ENCODE results near the gene EXOC2. TPM values are rescaled to one million over a fixed set of nuclear protein-coding genes. Genes with fewer than 3 reads are reported as not detected.
"Not testable (repeated sequence)": the region's sequence is repeated elsewhere in the genome, so short reads cannot be mapped to it uniquely, and the experiment has no call there.

Gene EXOC2
- total RNA-seq, 1 donor from 2014 or later, result 30.0 TPM

DNA sequence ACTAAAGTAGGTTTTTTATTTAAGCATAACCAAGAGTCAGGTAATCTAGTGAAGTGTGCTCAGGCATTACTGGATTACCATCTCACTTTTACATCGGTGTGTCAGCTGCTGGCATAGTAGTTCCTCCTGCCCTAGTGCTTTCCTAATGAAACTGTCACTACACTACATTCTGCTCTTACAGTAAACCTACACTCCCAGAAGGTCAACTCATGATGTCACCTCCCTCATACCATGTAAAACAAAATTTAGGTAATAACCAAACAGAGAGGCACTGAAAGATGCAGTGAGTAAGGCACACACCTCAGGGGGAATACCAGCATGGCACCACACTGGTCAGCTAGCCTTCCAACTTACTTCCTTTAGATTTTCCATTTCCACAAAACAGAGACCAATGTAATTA is 59.3 kb downstream of the EXOC2 start:
- no peak for DNase-seq (ENCODE audit: low read depth)

DNA sequence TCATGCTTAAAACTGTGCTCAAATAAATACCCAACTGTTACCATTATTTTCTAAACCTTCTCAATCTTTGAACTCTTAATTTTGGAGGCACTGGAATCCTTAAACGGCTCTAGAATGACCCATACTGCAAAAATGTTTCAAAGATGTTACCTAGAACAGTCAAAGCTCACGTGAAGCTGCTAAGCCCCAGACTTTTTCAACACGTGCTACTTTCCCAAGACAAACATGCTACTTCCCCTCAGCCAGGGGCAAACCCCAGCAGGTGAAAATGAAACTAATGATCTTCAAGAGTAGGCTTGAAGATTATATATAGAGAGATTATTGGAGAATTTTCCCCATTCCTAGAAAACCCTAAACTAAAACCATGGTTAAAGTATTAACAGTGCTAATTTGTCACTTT is 64.2 kb downstream of the EXOC2 start:
- no peak for DNase-seq (ENCODE audit: low read depth)

DNA sequence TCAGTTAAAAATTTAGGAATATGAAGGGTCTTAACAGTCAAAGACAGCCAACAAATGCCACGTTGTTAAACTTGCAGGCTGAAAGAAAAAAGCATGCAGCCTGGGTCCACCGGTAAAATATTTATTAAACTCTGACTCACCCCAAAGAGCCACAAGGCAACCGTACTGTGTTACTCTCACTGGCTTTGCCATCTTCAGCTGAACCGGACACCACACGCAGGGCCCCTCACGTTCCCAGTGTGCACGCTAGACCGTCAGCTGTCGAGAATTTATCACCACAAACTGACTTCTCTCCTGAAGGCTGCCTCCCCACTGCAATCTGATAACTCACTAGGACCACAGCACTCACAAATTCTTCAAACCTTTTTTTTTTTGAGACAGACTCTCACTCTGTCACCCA is 66.7 kb downstream of the EXOC2 start:
- DNase-seq (ENCODE audit: low read depth), result peak; percentile 98

DNA sequence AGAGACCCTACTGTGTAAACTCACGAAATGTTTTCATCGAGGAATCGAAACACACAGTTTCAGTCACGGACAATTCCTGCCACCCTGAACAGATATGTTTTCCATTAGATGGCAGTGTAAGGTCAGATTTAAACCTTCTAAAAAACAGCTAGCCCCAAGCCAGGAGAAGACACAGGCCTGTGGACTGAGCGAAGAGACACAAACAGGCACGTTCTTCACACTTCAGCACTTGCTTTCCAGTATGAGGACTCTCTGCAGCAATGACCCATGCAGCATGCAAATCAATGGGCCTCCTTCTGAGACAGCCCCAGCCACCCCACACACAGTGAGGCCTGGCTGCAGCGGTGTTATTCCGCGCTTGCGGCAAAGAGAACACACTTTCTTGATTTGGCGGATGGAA is 68.0 kb downstream of the EXOC2 start:
- DNase-seq (ENCODE audit: low read depth), result peak; percentile 65

DNA sequence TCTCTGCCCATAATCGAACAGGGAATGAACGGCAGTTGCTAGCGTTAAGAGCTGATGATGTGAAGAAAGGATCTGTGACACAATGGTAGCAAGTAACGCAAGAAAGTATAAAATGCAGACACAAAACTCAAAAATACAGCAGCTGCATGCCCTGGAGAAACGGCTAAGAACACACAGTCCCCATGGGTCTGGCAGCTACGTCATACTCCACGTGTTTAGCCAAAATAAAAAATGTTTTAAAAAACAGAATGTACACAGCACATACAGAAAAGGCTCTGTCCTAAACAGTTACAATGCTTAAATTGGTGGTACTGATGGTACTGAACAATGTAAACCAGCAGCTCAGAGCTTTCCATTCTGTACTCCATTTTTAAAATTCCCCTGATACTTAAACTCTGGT is 70.5 kb downstream of the EXOC2 start:
- DNase-seq (ENCODE audit: low read depth), result no peak

DNA sequence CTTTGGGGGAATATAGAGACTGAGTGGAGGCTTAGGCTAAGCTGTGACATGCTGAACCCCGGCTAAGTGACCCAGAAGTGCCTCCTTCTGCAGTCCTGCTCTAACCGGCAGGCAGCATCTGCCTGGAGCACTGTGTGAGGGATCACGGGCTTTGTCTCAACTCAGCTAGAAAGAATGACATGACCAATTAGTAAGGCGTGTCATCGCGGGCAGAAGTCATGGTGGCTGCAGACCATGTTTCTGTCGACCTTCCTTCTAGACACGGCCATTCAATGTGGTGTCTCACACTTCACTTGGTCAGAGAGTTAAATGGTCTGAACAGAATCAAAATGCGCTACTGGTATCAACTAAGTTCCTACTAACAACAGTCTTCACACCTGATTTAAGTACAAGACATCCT is 71.0 kb downstream of the EXOC2 start:
- DNase-seq (ENCODE audit: low read depth), result no peak

DNA sequence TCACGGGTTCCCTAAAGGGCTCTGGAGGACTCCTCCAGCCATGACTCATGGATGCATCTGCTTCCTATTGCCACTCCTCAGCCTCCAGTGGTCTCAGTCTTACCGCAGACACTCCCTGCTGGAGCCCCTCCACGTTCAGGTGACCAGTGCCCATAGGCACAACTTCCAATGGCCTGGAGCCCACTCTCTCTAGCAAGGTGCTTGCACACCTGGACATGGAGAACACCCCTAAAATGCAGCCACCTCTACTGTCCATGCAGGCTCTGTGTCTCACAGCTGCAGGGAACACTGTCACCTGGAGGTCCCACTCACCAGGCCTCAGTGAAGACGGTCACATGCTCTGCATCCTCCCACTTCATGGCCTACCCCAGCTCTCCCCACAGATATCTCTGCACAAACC is 72.0 kb downstream of the EXOC2 start:
- no peak for DNase-seq (ENCODE audit: low read depth)

DNA sequence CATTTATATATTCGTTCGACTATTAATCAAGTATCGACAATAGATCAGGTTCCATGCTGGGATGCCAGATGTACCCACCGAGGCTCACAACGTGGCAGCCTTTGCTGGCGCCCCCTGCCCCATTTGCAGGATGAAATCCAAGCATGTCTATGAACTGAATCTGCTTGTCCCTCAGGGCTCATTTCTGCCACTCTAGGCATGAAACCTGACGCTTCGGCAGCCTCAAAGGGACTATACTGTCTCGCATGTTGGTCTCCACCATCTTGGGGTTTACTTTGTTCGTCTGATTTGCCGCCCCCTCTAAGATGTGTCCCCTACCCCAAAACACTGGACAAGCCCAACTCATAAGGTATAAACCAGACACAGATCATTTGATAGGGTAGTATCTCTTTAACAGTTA is 72.8 kb downstream of the EXOC2 start:
- no peak for DNase-seq (ENCODE audit: low read depth)

DNA sequence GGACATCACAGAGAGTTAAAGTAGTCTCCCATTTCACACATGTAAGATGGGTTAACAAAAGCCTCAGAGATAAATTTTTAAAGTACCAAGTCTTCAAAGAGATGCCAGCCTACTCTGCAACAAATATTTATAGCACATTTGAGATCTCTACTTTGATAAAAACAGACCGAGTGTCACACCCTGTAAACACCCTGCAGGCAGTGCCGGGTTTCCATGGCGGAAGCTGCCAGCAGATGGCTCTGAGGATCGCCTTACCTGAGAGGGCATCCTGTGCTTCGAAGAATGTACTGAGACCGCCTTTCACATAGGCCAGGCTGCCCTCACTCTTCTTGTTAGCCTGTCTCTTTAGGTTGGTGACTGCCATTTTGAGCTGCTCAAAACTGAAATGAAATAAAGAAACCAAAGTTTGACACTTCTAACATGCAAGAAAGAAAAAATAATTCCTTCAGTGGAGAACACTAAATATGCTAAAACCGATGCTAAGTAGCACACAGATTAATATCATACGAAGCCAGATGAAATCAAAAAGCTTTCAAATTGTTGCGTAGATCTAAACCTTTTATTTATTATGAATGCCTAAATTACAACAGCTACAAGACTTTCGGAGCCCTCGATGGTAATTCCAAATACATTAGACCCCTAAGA is 75.4 kb downstream of the EXOC2 start:
- DNase-seq (ENCODE audit: low read depth), result peak; percentile 30

DNA sequence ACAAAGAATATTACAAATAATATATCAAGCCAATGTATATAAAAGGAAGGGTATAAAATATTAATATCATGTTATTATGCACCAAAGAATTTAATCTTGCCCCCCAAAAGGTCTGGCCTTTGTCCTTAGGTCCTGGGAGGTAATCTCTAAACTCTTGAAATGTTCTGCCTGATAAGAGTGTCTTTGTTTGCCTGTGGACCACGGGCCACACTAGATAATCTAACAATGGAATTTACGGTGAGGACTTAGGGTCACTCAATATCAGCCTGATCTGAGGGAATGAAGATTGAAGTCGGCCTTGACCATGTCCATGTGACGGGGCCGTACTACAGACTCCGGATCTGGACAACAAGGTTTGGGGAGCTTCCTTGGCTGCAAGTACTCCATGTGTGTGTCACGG is 79.0 kb downstream of the EXOC2 start:
- no peak for DNase-seq (ENCODE audit: low read depth)

DNA sequence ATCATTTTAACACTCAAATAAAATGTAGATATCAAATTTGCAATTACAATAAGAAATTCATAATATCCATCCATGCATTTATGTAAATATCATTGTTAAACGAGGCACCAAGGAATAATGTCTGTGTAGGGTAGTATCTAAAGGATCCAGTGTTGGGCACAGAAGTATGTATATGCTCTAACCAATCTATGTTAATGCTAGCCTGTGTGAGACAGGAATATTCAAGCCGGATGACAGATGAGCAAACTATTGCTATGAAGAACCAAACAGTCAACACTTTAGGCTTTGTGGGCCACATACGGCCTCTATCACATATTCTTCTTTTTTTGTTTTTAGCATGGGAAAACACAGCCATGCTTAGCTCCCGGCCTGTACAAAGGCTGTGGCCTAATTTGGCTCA is 81.0 kb downstream of the EXOC2 start:
- no peak for DNase-seq (ENCODE audit: low read depth)

DNA sequence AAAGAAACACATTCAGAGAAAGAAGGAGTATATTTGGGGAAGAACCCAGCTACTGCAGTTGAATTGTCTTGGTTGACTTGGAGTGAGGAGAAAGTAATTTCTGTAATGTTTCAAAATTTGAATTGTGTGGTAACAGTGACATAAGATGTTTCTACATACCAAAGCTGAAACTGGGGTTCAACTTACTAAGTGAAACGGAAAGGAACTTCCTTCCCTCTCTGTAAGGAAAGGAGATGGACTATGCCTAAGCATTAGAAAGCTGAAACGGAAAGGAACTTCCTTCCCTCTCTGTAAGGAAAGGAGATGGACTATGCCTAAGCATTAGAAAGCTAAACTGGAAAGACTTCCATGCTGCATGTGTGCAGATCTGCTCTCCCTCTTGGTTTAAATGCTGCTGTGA is 82.1 kb downstream of the EXOC2 start:
- DNase-seq (ENCODE audit: low read depth), result no peak

DNA sequence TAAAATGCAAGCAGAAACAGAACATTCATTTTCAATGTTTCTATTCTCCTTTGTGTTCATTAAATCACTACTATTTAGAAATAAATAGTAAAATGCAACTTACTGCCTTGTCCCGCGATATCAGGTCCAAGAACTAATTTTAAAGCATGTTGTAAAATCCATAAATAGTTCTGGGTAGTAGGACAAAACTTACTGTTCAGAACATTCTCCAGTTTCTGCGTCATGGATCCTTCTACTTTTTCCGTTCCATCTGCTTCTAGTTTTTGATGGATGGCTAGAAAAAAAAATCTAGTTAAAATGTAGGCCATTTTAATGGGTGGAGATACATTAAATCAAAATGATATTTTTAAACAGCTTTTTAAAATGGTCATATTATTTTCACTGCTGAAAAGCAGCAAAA is 83.0 kb downstream of the EXOC2 start:
- no peak for DNase-seq (ENCODE audit: low read depth)

DNA sequence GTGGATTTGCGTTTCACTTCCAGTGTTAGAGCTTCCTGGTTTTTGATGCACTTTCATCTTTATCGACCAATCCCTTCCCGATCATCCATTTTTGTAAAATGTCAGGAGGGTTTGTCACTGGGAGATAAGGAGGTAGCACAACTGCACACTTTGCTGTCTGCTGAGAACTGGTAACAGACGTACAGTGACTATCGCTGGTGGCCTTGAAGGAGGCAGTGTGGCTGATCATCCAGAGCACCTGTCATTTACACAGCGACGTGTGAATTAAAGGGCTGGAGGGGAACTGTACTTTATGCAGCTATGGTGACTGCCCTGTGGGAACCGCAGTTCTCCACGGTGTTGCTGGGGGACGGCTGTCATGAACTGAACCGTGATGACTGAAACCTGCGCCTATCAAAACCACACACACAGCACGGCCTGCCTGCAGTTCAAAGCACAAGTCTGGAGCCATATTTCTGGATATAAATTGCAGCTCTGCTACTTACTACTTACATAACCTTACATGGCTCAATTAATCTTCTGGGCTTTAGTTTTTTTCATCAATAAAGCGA is 86.0 kb downstream of the EXOC2 start:
- no peak for DNase-seq (ENCODE audit: low read depth)

DNA sequence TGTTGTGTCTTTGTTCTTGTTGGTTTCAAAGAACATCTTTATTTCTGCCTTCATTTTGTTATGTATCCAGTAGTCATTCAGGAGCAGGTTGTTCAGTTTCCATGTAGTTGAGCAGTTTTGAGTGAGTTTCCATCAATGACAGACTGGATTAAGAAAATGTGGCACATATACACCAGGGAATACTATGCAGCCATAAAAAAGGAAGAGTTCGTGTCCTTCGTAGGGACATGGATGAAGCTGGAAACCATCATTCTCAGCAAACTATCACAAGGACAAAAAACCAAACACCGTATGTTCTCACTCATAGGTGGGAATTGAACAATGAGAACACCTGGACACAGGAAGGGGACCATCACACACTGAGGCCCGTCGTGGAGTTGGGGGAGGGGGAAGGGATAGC is 87.0 kb downstream of the EXOC2 start:
- not testable (repeated sequence) for DNase-seq (ENCODE audit: low read depth)

DNA sequence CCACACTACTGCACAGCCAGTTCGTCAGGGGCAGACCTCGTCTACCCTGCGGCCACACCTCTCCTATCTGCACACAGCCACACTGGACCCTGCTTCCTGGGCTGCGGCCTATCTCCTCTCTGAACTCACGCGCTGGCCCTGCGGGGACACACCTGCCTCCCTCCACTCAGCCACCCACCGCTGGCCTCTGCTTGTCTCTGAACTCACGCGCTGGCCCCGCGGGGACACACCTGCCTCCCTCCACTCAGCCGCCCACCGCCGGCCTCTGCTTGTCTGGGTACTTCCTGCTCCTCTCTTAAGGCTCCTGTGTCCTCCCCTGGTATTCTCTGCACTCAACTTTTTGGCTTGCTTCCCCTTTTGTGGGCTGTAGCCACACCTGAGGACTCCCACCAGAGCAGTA is 88.4 kb downstream of the EXOC2 start:
- no peak for DNase-seq (ENCODE audit: low read depth)

DNA sequence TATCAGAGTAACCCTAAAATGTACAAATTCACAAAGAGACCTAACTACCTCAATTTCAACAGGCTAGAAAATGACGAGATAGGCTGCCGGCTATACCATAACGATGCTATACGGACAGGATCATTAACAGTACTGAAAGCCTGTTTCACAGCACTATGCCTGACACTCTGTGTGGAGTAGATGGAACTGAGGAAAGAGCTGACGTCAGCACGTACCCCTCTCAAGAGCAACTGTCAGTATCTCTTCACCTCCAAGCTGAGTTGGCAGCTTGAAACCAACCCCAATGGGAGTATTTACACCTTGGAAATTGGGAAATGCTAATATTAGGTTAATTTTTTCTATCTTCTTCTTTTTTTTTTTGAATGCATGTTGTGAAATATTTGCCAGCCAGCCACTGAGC is 89.7 kb downstream of the EXOC2 start:
- DNase-seq (ENCODE audit: low read depth), result no peak

DNA sequence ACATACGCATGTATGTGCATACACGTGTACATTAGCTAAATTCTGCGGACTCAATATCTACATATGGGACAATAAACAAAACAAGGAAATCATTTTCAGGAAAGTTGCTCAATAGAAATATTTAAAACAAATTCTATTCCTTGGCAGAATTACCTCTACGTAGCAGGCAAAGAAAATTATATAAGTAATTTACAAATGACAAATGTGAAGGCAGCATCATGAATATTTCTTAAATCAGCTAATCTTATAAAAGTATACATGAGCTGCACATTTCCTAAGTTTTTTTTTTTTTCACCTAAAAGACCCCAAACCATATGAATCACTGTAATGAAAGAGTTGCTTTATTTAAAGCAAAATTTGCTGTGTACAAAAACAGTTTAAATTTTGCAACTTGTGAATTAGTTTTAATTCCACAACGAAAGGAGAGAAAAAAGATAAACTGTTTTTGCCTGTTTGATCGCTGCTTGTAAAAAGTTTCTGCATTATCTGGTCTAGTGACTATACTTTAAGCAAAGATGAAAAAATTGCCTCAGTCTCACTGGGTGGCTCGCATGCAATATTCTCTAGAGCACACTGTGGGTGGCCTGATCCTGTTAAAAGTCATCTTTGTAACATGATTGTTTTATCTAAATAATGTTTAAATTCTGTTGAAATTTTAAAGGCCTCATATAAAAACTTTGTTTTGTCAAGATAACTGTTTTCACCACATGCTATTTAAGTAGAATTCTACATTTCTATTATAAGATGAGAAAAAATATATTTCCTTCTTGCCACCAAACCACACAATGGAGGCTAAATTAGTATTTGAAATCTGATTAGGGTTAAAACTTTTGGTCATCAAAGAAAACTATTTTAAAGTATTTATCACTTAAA is 93.1 kb downstream of the EXOC2 start:
- DNase-seq (ENCODE audit: low read depth), result no peak

DNA sequence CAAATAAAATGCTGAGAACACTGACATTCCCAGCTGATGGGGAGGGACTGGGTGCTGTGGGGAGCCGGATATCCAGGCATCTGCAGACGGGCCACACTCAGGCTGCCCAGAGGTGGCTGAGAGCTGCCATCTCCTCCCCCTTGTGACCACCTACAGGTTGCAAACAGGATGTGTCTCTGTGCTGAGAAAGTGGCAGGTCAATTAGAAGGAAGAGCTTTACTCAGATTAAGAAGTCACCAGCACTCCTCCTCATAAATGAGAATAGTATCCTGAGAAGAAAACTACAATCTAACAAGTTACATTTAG is 99.1 kb downstream of the EXOC2 start:
- DNase-seq (ENCODE audit: low read depth), result no peak

DNA sequence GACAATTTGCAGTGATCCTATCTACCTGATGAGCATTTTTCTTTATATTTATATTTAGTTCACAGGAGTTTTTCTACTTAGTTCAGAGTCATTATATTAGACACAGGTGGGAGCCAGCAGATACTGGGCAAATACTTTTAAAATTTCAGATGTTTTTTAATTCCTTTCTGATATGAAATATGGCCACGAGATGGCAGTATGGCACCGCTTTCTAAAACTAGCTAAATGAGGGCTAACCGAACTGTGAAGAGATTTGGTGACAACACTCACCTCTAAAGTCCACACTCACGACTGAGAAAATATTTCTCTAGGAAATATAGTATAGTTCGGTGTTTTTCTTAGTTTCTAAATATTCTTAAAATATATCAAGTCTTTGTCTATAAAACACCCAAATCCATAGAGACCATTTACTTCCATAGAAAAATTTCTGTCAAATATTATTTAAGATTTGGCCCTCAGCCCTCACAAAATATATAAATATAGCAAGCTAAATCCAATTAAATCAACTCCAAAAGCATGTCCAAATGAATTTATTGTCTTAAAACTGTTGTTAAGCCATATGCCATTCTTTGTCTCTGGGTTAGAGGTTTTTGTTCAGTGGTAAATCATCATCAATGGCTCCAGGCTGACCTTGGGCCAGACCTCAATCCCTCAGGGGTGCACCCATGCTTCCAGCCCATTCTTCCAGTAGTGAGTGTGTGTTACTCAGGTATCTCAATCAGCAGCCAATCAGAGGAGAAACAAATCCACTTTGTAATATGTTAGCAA is 99.6 kb downstream of the EXOC2 start:
- peak; percentile 73 for DNase-seq (ENCODE audit: low read depth)

DNA sequence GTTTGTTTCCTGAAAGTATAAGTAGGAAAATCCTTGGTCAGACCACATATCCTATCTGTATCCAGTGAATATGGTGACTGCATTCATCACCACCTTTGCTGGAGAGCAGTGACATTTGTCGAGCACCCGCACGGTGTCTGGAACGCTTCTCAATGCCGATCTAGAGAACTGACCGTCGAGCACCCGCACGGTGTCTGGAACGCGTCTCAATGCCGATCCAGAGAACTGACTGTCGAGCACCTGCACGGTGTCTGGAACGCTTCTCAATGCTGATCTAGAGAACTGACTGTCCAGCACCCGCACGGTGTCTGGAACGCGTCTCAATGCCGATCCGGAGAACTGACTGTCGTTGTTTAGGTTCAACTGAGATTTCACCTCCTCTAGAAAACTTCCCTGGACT is 103.8 kb downstream of the EXOC2 start:
- no peak for DNase-seq (ENCODE audit: low read depth)

DNA sequence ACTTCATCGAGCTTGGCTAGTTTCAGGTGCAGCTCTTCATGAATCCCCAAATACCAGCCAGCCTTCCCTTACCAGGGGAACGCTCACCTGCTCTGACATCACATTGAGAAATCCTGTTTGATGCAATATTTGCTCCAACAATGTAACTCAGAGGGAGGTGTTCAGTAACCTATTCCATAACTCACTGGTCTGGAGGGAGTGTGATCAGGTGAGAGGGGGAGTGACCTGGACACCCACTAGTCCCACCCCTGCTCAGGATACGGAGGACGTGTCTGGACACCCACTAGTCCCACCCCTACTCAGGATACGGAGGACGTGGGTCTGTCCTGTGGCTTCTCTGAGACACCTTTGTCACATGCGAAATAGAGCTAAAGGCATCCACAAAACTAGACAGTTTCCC is 106.4 kb downstream of the EXOC2 start:
- DNase-seq (ENCODE audit: low read depth), result no peak

Data from myocyte (in vitro differentiated cells).